Measurements from ENCODE around the gene SLC26A3.

SLC26A3 gene

DNA sequence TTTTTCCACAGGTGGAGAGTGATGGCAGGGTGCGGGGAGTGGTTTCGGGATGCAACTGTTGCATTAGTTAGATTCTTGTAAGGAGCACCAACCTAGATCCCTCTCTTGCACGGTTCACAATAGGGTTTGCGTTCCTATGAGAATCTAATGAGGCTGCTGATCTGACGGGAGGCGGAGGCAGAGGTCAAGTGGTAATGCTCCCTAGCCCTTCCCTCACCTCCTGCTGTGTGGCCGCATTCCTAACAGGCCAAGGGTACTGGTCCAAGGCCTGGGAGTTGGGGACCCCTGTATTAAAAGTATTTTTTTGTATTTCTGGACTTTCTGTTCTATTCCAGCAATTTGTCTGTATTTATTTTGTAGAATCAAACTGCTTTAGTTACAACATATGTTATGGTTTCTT, 51.9 kb downstream of the SLC26A3 start:
- in situ Hi-C loops (cut with MboI; ENCODE audit: low sequenced_read_pairs) = no loop called here

DNA sequence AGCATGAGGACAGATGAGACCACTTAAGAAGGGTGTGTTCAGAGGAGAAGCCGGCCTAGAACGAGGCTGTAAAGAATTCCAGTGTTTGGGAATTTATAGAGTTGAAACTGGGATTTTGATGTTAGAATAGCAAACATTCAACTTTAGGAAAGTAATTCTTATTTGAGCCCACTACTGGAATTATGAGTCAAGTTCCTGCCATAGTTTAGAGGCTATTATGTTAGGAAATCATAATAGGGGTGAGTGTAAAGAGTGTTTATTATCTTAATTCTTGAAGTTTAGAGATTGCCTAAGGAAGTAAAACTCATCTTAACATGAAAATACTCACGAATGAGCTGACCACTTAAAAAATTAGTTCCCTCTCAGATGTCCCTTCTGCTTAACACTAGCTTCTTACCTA, 57.0 kb downstream of the SLC26A3 start:
- in situ Hi-C loops (cut with MboI; ENCODE audit: low sequenced_read_pairs) = no loop called here

DNA sequence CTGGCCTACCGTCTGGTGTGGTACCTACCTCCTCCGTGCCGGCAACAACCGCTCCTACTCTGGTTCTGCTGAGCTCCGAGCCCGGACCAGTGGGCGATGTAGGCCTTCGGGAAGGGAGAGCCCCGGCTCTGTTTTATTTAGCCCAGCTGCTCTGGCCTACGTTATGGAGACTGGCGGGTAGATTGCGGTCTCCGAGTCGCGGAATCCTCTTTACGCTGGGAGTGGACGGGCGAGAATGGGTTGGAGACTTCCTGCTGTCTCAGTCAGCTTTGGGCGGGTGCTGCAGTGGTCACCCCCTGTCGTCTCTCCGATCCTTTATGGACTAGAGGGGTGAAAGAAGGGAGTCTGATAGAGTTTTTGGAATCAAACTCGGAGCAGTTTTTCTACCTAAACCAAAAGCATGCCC, 58.7 kb downstream of the SLC26A3 start:
- in situ Hi-C loops (cut with MboI; ENCODE audit: low sequenced_read_pairs) = no loop called here

DNA sequence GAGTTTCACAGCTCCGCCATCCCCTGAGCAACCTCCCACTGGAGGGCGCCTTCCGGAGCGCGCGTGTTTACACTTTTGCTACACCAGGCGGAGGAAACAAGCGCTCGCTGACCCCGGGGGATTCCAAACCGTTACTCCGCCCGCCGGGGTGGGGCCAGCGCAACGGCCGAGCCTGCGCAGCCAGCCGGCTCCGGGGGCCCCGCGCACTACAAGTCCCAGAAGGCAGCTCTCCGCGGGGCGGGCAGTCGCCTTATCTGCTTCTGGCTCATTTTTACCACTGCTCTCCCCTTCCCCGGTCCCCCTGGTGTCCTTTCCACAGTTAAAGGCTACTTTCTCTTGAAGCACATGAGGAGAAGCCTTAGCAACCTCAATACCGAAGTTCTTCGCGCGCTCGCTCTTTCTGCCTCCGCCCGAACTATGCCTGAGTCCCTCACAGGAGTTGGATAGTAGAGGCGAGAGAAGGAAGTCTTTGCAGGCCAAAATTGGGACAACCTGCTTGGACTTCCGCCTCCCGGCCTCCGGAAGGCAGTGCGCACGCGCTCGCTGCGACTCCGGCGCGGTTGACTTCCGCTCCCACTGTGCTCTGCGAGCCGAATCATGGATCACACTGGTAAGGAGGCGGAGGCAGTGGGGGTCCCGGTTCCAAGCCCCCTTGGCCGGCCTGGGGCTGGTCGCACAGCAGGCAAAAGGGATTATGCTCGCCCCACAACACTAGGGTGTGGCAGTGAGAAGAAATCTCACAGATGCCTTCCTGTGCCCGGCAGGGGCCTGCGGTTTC, 59.3 kb downstream of the SLC26A3 start, which contains the start of gene CBLL1:
CBLL1 (plus strand) TSS at position 576 of the 778 bp plus-strand sequence; CDS start at position 598, 22 bp downstream.
- in situ Hi-C loops (cut with MboI; ENCODE audit: low sequenced_read_pairs) = no loop called here

DNA sequence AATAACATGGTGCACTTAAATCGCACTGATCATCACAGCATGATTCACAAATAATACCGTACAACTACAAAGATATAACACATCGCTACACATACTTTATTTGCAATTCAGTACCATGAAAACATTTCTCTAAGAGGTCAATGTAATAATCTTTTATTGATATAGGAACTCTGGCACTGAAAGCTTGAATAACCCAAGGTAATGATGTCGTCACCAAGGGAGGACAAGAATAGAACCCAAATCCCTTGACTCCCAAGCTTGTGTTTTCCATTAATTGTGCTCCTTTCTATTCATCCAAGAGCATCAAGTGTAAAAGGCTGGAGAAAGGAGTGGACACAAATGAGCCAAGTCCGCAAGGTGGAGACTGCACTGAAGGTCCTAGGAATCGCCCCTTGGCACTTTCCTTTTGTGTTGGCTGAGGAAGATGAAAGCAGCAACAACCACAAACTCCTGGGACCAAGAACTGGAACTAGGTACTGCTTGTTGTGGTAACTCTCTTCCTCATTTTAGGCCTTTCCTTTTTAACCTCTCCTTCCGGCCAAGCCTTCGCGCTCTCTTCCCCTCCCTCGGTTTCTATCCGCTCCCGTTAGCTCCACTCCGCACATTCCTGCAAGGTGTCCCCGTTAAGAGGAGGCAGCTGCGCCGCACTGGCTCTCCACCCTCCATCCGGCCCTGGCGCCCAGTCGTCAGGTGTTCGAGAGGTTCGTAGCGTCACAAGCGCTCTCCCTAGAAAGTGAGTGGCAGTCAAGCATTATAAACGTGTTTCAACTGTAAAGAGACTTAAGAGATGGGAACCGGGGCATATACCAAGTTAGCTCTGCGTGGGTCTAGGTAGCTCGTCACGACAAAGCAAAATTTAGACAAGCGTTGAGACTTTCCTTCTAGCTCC, 60.1 kb downstream of the SLC26A3 start:
- in situ Hi-C loops (cut with MboI; ENCODE audit: low sequenced_read_pairs) = no loop called here

DNA sequence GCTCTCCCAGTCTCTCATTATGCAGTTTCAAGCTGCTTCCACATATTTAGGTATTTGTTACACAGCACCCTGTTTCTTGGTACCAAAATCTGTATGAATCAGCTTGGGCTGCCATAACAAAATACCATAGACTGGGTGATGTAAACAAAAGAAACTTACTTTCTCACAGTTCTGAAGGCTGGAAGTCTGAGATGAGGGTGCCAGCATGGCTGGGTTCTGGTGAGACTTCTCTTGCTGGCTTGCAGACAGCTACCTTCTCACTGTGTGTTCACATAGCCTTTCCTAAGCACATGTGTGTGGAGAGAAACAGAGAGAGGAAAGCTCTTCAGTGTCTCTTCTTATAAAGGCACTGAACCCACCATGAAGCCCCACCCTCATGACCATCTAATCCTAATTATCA, 74.7 kb downstream of the SLC26A3 start:
- in situ Hi-C loops (cut with MboI; ENCODE audit: low sequenced_read_pairs) = no loop called here

DNA sequence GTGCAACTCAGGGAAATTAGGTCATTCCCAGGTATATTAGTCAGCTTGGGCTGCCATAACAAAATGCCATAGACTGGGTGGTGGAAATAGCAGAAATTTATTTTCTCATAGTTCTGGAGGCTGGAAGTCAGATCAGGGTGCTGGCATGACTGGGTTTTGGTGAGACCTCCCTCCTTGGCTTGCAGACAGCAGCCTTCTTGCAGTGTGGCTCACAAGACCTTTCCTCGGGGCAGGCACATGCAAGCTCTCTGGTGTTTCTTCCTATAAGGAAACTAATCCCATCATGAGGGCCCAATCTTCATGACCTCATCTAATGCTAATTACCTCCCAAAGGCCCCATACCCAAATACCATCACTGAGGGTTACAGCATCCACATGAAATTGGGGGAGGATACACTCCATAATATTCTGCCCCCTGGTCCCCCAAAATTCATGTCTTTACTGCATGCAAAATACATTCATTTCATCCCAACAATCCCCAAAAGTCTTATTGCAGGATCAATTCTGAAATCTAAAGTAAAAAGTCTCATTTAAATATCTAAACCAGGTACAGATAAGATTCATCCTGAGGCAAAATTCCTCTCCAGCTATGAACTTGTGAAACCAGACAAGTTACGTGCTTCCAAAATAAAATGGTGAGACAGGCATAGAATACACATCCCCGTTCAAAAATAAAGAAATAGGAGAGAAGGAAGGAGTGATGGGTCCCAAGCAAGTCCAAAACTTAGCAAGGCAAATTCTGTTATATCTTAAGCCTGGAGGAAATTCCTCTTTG, 76.5 kb downstream of the SLC26A3 start:
- in situ Hi-C loops (cut with MboI; ENCODE audit: low sequenced_read_pairs) = no loop called here

DNA sequence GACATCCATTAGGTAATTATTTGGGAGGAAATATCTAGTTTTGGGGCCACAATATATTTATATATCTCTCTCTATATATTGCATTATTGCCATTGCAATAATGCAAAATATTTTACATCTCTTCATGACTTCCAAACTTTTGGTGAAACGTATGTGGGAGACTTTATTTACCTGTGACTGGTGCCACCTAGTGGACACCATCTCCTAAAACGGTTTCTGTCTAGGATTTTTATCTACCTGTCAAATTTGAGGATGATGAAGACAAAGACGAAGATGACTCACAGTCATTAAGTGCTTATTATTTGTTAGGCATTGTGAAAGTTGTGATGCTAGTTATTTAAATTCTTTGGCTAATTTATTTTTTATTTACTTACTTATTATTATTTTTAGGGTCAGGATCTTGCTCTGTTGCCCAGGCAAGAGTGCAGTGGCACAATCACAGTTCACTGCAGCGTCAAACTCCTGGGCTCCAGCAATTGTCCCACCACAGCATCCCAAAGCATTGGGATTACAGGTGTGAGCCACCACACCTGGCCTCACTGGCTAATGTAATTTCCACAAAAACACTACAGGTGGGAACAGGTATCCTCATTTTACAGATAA, 77.8 kb downstream of the SLC26A3 start:
- in situ Hi-C loops (cut with MboI; ENCODE audit: low sequenced_read_pairs) = no loop called here

DNA sequence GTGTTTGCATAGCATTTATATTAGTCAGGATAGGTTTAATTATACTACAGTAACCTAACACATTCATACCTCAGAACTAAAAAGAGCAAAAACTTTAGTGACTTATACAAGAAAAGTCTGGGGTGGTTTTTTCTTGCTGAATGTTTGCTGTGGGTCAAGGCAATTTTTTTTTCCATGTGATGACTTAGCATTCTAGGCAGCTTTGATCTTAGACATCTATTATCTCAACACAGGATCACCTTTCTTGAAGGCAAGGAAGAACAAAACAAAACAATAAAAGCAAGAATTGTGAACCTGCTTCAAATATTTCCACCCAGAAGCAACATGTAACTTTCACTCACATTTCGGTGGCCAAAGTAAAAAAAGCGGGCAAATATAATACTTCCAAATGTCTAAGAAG, 79.8 kb downstream of the SLC26A3 start:
- in situ Hi-C loops (cut with MboI; ENCODE audit: low sequenced_read_pairs) = no loop called here

DNA sequence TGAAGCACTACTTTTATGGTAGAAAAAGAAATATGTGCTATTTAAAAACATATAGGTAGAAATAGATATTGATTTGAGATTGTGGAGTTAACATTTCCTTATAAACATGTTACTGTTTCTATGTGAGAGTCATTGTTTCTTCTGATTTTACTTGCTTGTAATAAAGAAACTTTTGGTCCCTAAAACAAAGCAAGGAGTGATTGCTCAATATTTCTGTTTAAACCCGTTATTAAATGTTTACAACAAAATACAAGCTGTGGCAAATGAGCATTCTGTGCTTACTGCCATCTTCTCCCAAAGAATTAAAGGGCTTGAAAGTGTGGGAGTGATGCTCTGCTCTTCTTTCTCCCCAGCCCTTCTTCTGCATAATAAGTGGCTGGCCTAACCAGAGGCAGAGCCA, 81.7 kb downstream of the SLC26A3 start:
- in situ Hi-C loops (cut with MboI; ENCODE audit: low sequenced_read_pairs) = no loop called here

DNA sequence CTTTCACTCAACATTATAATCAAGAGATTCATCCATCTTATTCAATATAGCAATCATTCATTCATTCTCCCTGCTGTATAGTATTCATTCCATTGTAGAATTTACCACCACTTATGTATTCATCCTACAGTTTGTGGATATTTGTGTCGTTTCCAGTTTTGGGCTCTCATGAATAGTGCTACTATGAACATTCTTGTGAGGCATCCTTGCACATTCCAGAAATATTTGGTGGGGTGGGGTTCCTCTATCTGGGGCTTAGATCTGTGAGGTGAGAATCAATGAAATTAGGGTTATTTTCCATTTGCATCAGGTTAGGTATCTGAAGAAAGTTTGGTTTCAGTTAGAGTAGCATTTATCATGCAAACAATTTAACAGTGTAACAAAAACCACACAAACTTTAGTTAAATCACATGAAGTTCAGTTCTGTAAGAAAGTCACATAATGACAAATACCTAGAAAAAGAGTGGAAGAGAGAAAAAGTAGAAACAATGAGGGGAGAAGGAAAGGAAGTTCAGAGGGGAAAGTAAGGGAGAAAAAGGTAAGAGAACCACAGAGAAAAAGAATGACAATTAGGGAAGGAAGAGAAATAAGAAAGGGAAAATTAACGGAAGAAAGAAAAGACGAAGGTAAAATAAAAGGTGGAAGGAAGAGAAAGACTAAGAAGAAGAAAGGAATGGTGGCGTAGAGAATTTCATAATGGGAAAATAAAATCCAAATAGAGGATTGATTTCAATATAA, 84.4 kb downstream of the SLC26A3 start:
- in situ Hi-C loops (cut with MboI; ENCODE audit: low sequenced_read_pairs) = no loop called here

DNA sequence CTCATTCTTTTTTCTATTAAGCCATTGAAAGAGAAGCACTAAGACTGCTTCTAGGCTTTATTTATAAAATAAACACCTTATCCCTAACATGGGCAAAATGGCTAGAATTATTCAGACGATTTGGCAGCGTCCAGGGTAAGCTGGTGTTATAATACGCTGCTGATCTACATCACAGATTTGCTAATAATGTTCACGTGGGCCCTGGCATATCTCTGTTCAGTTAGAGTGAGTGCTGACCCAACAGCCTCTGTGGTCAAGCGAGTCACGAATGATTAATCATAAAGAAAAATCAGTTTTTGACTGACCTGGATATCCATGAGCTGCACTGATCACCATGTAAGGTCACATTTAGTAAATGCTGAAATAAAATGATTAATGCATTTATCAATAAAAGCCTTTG, 87.5 kb downstream of the SLC26A3 start:
- in situ Hi-C loops (cut with MboI; ENCODE audit: low sequenced_read_pairs) = no loop called here

All from HL-60/S4 (cell line).